ENCODE data around the gene RALGDS.
"Not testable (repeated sequence)": the region's sequence is repeated elsewhere in the genome, so short reads cannot be mapped to it uniquely, and the experiment has no call there.

Gene RALGDS

GRCh38 chr9:133121198-133121914 lies at the start of gene RALGDS:
Gene RALGDS, minus strand, starts transcription at chr9:133121240. Its CDS starts 86 bp downstream, at chr9:133121154.
- peak within 1 kb of the TSS; percentile 90 for H3K27ac Mint-ChIP-seq
- H3K36me3 Mint-ChIP-seq (ENCODE audit: low read depth) = peaks cover 8% of the 10 kb centered on the region
- peak; percentile 83 for DNase-seq (ENCODE audit: low spot score)
- H3K9me3 Mint-ChIP-seq = no peaks in the 10 kb centered on the region
- peak within 1 kb of the TSS; percentile 80 for H3K4me3 Mint-ChIP-seq
- H3K27me3 Mint-ChIP-seq (ENCODE audit: low read depth) = no peaks in the 10 kb centered on the region
- peaks cover 32% of the 10 kb centered on the region for H3K4me1 Mint-ChIP-seq (ENCODE audit: low read depth)

DNA sequence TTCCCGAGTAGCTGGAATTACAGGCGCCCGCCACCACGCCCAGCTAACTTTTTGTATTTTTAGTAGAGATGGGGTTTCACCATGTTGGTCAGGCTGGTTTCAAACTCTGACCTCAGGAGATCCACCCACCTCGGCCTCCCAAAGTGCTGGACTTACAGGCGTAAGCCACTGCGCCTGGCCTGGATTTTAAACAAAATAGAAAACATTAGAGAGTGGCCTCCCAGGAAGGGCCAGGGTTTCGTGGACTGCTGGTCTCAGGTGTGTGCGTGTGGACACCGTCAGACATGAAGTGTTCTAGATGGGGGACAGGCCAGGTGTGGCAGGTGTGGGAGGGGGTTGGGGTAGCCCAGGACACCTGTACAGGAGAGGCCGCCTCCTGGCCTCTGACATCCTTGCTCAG lies 49.7 kb upstream of the RALGDS start:
- DNase-seq (ENCODE audit: low spot score) = no peak
- no peaks in the 10 kb centered on the region for H3K9me3 Mint-ChIP-seq
- H3K27me3 Mint-ChIP-seq (ENCODE audit: low read depth) = peaks cover 5% of the 10 kb centered on the region
- H3K27ac Mint-ChIP-seq = no peak overlapping the region
- H3K4me1 Mint-ChIP-seq (ENCODE audit: low read depth) = no peaks in the 10 kb centered on the region
- no peak overlapping the region for H3K4me3 Mint-ChIP-seq
- no peaks in the 10 kb centered on the region for H3K36me3 Mint-ChIP-seq (ENCODE audit: low read depth)

DNA sequence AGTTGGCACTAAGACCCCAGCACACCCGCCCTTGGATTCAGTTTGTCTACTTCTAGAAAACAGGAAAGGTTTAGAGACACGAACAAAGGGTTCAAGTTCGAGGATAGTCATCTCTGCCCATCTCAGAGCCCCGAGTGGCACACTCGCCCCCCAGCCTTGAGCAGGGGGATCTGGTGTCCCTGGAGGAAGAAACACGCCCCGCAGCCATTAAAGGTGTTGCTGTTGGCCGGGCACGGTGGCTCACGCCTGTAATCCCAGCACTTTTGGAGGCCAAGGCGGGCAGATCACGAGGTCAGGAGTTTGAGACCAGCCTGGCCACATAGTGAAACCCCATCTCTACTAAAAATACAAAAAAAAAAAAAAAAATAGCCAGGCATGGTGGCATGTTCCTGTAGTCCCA lies 48.6 kb upstream of the RALGDS start:
- H3K4me3 Mint-ChIP-seq; DNase-seq (ENCODE audit: low spot score); H3K9me3 Mint-ChIP-seq; H3K4me1 Mint-ChIP-seq (ENCODE audit: low read depth); H3K27ac Mint-ChIP-seq; H3K36me3 Mint-ChIP-seq (ENCODE audit: low read depth): not testable (repeated sequence)
- H3K27me3 Mint-ChIP-seq (ENCODE audit: low read depth) = peaks cover 11% of the 10 kb centered on the region

DNA sequence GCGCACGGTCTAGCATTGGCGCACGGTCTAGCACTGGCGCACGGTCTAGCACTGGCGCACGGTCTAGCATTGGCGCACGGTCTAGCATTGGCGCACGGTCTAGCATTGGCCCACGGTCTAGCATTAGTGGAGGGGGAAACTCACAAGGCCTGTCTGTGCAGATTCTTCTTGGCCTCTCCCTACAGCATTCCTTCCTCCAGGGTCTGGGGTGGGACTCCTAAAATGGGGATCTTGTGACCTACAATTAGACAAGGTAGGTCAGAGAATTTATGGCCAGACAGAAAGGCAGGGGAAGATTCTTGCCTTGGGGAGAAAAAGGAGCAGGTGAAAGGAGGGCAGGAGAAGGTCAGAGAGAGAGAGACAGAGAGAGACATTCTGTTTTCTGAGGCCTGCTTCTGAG lies 48.1 kb upstream of the RALGDS start:
- Mint-ChIP-seq H3K27ac (no peak overlapping the region), H3K27me3 (ENCODE audit: low read depth) (peaks cover 8% of the 10 kb centered on the region), H3K4me3 (no peak overlapping the region), H3K9me3 (no peaks in the 10 kb centered on the region), H3K36me3 (ENCODE audit: low read depth) (no peaks in the 10 kb centered on the region), H3K4me1 (ENCODE audit: low read depth) (no peaks in the 10 kb centered on the region)
- DNase-seq (ENCODE audit: low spot score) = no peak

- Mint-ChIP-seq H3K36me3 (ENCODE audit: low read depth) (no peaks in the 10 kb centered on the region), H3K4me1 (ENCODE audit: low read depth) (peaks cover 2% of the 10 kb centered on the region), H3K9me3 (no peaks in the 10 kb centered on the region), H3K27ac (no peak overlapping the region), H3K27me3 (ENCODE audit: low read depth) (peaks cover 6% of the 10 kb centered on the region), H3K4me3 (no peak overlapping the region)
- no peak for DNase-seq (ENCODE audit: low spot score)
Measured at GRCh38 chr9:133168432-133168831, 47.4 kb upstream of the RALGDS start.

- no peaks in the 10 kb centered on the region for H3K36me3 Mint-ChIP-seq (ENCODE audit: low read depth)
- H3K27ac Mint-ChIP-seq = no peak overlapping the region
- no peak for DNase-seq (ENCODE audit: low spot score)
- no peak overlapping the region for H3K4me3 Mint-ChIP-seq
- H3K9me3 Mint-ChIP-seq = no peaks in the 10 kb centered on the region
- H3K27me3 Mint-ChIP-seq (ENCODE audit: low read depth) = peaks cover 6% of the 10 kb centered on the region
- peaks cover 2% of the 10 kb centered on the region for H3K4me1 Mint-ChIP-seq (ENCODE audit: low read depth)
Measured at GRCh38 chr9:133167769-133168168, 46.7 kb upstream of the RALGDS start.

- no peaks in the 10 kb centered on the region for H3K9me3 Mint-ChIP-seq
- no peak for DNase-seq (ENCODE audit: low spot score)
- H3K4me3 Mint-ChIP-seq = no peak overlapping the region
- peaks cover 10% of the 10 kb centered on the region for H3K27me3 Mint-ChIP-seq (ENCODE audit: low read depth)
- no peak overlapping the region for H3K27ac Mint-ChIP-seq
- H3K36me3 Mint-ChIP-seq (ENCODE audit: low read depth) = no peaks in the 10 kb centered on the region
- peaks cover 2% of the 10 kb centered on the region for H3K4me1 Mint-ChIP-seq (ENCODE audit: low read depth)
Measured at GRCh38 chr9:133167096-133167730, 46.2 kb upstream of the RALGDS start.

GRCh38 chr9:133166392-133166791 lies 45.4 kb upstream of the RALGDS start:
- H3K36me3 Mint-ChIP-seq (ENCODE audit: low read depth) = no peaks in the 10 kb centered on the region
- no peaks in the 10 kb centered on the region for H3K9me3 Mint-ChIP-seq
- H3K27ac Mint-ChIP-seq = no peak overlapping the region
- DNase-seq (ENCODE audit: low spot score) = no peak
- peaks cover 13% of the 10 kb centered on the region for H3K27me3 Mint-ChIP-seq (ENCODE audit: low read depth)
- no peak overlapping the region for H3K4me3 Mint-ChIP-seq
- H3K4me1 Mint-ChIP-seq (ENCODE audit: low read depth) = peaks cover 4% of the 10 kb centered on the region

DNA sequence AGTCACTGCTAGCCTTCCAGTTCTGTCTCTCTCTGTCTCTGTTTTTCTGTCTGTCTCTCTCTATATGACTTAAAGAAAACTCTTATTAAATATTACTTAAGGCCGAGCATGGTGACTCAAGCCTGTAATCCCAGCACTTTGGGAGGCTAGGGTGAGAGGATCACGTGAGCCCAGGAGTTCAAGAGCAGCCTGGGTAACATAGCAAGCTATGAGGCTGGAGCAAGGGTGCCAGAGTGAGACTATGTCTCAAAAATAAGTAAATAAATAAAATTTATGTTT lies 44.4 kb upstream of the RALGDS start:
- no peak overlapping the region for H3K27ac Mint-ChIP-seq
- H3K9me3 Mint-ChIP-seq = no peaks in the 10 kb centered on the region
- peaks cover 4% of the 10 kb centered on the region for H3K4me1 Mint-ChIP-seq (ENCODE audit: low read depth)
- peaks cover 13% of the 10 kb centered on the region for H3K27me3 Mint-ChIP-seq (ENCODE audit: low read depth)
- H3K4me3 Mint-ChIP-seq = no peak overlapping the region
- DNase-seq (ENCODE audit: low spot score) = no peak
- no peaks in the 10 kb centered on the region for H3K36me3 Mint-ChIP-seq (ENCODE audit: low read depth)

- H3K9me3 Mint-ChIP-seq = no peaks in the 10 kb centered on the region
- peaks cover 4% of the 10 kb centered on the region for H3K4me1 Mint-ChIP-seq (ENCODE audit: low read depth)
- DNase-seq (ENCODE audit: low spot score) = no peak
- no peaks in the 10 kb centered on the region for H3K36me3 Mint-ChIP-seq (ENCODE audit: low read depth)
- peaks cover 13% of the 10 kb centered on the region for H3K27me3 Mint-ChIP-seq (ENCODE audit: low read depth)
- peak overlapping the region; percentile 80 for H3K4me3 Mint-ChIP-seq
- H3K27ac Mint-ChIP-seq = no peak overlapping the region
Measured at GRCh38 chr9:133164191-133164590, 43.2 kb upstream of the RALGDS start.

- H3K36me3 Mint-ChIP-seq (ENCODE audit: low read depth) = no peaks in the 10 kb centered on the region
- no peak for DNase-seq (ENCODE audit: low spot score)
- H3K4me3 Mint-ChIP-seq = peak within 1 kb of the TSS; percentile 80
- H3K4me1 Mint-ChIP-seq (ENCODE audit: low read depth) = peaks cover 4% of the 10 kb centered on the region
- H3K27ac Mint-ChIP-seq = no peak within 1 kb of the TSS
- H3K9me3 Mint-ChIP-seq = no peaks in the 10 kb centered on the region
- H3K27me3 Mint-ChIP-seq (ENCODE audit: low read depth) = peaks cover 13% of the 10 kb centered on the region
Measured at GRCh38 chr9:133163504-133164172, 42.6 kb upstream of the RALGDS start, which contains the start of gene GBGT1. Gene GBGT1, minus strand, starts transcription at chr9:133163914. Its CDS starts 1,502 bp downstream, at chr9:133162412.

DNA sequence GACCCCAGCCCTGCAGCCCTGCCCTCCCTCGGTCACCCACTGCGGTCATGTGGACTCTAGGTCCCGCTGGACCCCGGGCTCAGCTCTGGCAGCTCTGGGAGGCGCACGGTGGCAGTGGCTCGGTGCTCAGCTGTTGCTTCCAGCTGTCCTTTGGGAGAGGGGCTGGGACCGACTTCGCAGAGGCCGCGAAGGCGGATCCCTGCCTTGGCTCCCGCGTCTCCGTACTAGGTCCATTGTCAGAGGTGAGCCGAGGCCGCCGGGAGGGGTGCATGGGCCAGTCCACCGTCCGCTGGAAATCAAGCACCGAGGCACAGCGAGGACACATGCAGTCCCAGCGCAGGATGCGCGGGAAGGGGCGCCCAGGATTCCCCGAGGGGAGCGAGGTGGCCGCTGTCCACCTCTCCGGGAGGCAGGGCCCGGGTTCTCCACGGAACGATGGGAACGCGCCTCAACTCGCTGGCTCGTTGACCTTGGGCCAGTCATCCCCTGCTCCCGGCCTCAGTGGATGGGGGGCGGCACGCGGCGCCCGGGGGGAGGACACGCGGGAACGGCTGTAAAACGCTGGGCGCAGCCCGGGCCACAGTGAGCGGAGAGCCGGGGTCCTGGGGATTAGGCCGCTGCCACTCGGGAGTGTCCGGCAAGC lies 41.9 kb upstream of the RALGDS start:
- Mint-ChIP-seq H3K27me3 (ENCODE audit: low read depth) (peaks cover 13% of the 10 kb centered on the region), H3K4me3 (peak overlapping the region; percentile 54), H3K4me1 (ENCODE audit: low read depth) (peaks cover 4% of the 10 kb centered on the region), H3K36me3 (ENCODE audit: low read depth) (no peaks in the 10 kb centered on the region), H3K9me3 (no peaks in the 10 kb centered on the region), H3K27ac (no peak overlapping the region)
- DNase-seq (ENCODE audit: low spot score) = no peak

- DNase-seq (ENCODE audit: low spot score) = no peak
- H3K36me3 Mint-ChIP-seq (ENCODE audit: low read depth) = no peaks in the 10 kb centered on the region
- no peak overlapping the region for H3K27ac Mint-ChIP-seq
- peaks cover 13% of the 10 kb centered on the region for H3K27me3 Mint-ChIP-seq (ENCODE audit: low read depth)
- H3K4me1 Mint-ChIP-seq (ENCODE audit: low read depth) = peaks cover 4% of the 10 kb centered on the region
- H3K4me3 Mint-ChIP-seq = peak overlapping the region; percentile 39
- H3K9me3 Mint-ChIP-seq = no peaks in the 10 kb centered on the region
Measured at GRCh38 chr9:133161547-133161950, 40.5 kb upstream of the RALGDS start.
